Stimulated activated CD8-positive, alpha-beta memory T cell treated with anti-CD3 and anti-CD28 coated beads, Interleukin-4, amount 100 ng/mL, for 4 hours (primary cell): ENCODE measurements around the gene MTA1.

Experiments used
- DNase-seq, 2 donors: peaks; one replicate each; pipeline ENCODE4 v3.0.0-alpha.2; 2020; ENCODE audit warnings: low read depth in 2 of 2, low spot score in 1 of 2

Gene MTA1

DNA sequence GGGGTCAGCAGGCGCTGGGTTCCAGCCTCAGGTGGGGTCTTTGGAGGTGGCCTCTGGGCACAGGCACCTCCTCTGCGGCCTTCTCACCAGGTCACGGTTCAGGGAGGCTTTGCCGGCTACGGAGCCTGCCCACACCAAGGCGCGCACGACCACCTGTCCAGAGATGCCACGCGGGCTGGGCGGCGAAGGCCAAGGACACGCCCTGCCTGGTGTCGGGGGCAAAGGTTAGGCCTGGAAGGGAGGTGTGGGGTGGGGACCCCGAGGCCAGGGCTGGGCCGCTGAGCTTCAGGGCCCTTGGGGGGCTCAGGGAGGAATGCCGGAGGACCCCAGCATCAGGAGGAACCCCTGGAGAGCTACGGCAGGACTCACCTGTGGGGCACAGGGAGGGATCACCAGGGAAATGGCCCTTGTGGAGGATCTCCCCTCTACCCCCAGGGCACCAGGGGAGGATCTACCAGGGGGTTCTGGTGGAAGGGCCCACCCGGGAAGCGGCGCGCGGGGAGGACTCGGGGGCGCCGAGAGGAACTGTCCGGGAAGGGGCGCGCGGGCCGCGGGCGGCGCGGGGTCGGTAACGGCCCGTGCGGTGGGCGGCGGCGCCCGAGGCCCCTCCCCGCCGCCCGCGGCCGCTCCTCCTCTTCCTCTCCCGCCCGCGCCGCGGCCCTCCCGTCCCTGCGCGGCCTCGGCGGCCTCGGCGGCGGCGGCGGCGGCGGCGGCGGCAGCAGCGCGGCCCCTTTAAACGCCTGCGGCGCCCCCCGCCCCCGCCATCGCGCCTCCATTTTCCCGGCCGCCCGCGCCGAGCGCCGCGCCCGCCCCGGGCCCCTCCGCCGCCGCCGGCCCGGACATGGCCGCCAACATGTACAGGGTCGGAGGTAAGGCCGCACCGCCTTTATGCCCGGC lies at the start of gene MTA1:
TSS of gene MTA1 (plus strand) at position 633 of the 897 bp plus-strand sequence. CDS start at position 842, 209 bp downstream.
- peak in 1 of 2 donors; percentile 17 for DNase-seq

DNA sequence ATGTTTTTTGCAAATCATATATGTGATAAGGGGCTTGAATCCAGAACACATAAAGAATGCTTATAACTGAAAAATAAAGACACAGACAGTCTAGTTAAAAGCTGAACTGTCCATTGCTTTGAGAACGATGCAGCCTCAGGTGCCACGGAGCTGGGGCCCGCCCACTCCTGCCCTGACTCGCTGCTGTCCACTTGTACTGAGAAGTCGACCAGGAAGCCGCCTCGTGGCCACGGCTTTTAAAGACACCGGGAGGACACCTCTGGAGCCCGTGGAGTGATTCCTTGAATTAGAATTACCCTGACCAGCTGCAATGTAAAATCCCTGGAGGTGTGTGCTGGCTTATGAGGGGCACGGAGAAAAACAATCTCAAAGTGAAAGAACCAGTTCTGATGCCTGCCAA lies 45.2 kb upstream of the MTA1 start:
- DNase-seq = no peak

DNA sequence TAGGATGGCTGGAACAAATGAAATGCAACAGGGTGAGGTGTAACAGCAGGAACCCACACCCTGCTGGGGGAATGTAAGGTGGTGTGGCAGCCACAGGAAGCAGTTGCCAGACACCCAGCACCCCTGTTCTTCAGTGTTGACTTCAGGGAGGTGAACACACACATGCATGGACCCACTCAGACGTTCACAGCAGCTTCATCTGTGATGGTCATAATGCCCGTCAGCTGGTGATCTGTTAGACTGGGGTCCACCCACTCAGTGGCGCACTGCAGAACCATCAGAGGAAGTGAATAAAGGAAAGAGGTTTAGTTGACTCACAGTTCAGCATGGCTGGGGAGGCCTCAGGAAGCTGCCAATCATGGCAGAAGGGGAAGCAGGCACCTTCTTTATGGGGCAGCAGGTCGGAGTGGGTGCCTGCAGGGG lies 44.0 kb upstream of the MTA1 start:
- DNase-seq = peak in 1 of 2 donors; percentile 6

DNA sequence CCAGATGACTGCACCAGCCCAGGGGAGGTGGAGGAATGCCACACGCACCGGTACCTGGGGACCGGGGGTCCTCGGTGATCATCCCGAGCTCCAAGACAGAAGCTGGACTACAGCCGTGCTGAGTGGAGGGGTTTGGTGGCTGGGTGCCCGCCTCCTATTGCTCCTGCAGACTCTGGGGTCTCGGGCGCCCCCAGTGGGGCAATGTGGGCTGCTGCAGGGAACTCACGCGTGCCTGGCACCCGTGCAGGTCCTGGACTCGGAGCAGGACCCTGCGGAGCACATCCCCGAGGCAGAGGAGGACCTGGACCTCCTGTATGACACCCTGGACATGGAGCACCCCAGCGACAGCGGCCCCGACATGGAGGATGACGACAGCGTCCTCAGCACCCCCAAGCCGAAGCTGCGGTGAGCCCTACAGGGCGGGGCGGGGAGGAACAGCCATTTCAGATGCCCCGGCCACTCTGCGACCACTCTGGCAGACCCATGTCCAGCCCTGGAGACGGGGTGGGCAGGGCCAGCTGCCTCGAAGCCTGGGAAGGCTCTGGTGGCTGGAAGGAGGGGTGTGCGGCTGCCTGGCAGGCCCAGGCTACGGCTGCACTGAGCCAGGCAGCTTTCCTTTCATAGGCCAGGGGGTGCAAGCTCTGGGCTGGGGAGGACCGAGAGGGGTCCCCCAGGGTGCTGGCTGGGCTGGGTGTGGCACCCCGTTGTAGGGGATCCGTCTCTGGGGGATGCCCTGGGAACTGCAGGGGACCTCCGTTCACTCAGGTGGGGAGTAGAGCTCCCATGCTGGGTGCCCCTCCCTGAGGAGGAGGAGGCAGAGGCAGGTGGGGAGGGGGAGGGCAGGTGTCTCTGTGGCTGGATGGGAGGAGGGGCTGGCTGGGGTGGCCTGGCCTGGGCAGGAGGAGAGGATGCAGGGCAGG lies 42.8 kb upstream of the MTA1 start:
- no peak for DNase-seq

DNA sequence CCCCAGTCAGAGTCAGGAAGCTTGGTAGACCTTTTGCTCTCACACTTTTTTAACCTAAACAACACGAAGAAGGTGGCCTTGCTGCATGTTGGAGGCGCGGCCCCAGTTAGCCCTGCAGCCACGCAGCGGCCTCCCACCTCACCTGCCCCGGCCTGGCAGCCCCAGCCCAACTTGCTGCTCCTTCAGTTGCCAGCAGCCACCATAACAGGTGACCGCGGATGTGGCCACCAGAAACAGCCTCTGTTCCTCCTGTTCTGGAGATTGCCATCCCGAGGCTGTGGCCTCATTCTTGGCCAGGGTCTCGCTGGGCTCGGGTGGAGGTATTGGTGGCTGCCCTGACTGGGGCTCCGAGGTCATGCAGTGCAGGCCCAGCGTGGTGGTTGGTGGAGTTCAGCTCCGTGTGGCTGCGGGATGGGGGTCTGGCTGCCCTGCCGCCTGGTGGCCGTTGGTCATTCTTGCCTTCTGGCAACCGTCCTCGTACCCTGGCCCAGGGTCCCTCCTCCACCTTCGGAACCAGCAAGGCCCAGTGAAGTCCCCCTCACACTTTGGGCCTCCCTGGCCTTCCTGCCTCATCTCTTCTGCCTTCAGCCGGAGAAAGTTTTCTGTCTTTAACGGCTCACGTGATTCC lies 42.0 kb upstream of the MTA1 start:
- no peak for DNase-seq

DNA sequence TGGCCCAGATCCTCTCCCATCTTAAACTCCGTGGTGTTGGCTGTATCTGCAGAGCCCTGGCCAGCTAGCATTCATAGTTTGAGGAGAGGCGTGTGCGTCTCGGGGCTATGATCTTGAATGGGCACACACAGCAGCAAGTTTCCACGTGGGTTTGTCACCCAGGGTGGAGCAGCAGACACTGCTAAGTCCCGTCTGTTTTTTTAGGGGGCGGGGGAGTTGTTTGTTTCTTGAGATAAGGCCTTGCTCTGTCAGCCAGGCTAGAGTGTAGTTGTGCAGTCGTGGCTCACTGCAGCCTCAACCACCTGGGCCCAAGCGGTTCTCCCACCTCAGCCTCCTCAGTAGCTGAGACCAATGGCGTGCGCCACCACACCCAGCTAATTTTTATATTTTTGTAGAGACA lies 41.4 kb upstream of the MTA1 start:
- DNase-seq = no peak

- DNase-seq = no peak
These were observed 40.5 kb upstream of the MTA1 start for GRCh38 chr14:105378873-105379685.

GRCh38 chr14:105379946-105380345 lies 39.7 kb upstream of the MTA1 start:
- no peak for DNase-seq

GRCh38 chr14:105380756-105381155 lies 38.9 kb upstream of the MTA1 start:
- DNase-seq = no peak

DNA sequence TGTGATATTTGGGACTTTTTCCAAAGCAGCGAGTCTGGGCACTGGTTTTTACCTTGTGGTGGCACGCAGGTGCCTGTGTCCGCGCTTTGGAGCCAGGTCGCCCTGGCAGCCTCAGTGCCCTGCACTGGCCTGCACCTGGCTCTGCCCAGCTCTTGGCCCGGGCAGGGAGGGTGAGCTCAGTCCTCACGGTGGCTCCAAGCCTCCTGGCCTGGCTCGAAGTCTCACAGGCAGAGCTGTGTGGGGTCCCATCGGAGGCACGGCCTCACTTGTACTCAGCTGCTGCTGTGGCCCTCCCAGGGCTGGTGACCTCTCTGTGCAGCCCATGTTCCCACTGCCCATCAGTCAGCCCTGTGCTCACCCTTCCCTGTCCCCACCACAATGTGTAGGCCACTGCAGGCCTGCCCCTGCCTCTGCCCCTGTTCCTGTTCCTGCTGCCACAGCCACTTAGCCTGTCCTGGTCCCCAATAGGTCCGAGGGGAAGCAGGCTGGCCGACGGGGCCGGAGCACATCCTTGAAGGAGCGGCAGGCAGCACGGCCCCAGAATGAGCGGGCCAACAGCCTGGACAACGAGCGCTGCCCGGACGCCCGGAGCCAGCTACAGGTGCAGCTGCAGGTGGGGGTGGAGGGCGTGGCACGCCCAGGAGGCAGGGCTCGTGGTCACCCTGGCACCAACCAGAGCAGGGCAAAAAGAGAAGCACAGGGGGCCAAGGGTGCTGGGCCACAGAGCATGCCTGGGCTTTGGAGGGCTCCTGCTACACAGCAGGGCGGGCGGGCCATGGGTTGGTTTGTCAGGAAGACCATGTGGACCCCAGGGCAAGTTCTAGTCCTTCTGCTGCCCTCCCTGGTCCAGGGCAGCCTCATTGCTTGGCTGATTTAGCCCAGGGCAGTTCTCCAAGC lies 37.9 kb upstream of the MTA1 start:
- DNase-seq = no peak

- no peak for DNase-seq
These were observed 37.1 kb upstream of the MTA1 start for GRCh38 chr14:105382343-105383082.

- no peak for DNase-seq
These were observed 36.4 kb upstream of the MTA1 start for GRCh38 chr14:105383083-105383730.

DNA sequence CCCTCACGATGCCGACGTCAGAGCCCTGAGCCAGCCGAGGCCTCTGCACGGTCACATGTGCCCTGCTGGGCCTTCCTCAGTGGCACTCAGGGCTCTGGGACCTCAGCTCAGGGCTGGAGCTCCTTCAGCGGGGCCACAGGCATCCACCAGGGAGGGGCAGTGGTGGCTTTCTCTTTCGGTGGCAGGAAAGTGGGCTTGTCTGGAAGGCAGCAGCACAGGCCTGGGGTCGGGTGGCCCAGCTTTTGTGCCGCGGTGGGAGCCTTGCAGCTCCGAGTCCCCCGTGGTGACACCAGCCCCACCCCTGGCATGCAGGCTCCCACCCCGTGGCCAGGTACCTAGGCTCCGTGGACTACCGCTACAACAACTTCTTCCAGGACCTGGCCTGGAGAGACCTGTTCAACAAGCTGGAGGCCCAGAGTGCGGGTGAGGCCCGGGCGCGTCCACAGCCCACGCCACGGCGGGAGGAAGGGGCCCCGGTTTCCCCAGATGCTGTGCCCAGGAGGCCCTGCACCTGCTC lies 35.5 kb upstream of the MTA1 start:
- no peak for DNase-seq

GRCh38 chr14:105384605-105385321 lies 34.9 kb upstream of the MTA1 start:
- DNase-seq = no peak

- DNase-seq = no peak
These were observed 34.3 kb upstream of the MTA1 start for GRCh38 chr14:105385322-105385637.

- no peak for DNase-seq
These were observed 33.8 kb upstream of the MTA1 start for GRCh38 chr14:105385698-105386365.
